SH-SY5Y (cell line): ENCODE data around the gene PRSS12.

Experiments used
- GATA2 ChIP-seq: IDR thresholded peaks from 2 replicates; pipeline ENCODE4 v1.6.1; 2011; ENCODE audit warnings: mild to moderate bottlenecking, low read depth, low read length
- GATA3 ChIP-seq: IDR thresholded peaks from 2 replicates; pipeline ENCODE4 v1.6.1; 2011; ENCODE audit warnings: low read depth, mild to moderate bottlenecking, low read length, moderate library complexity

- TF ChIP-seq GATA2: no peak
- TF ChIP-seq GATA3: no peak
Measured at GRCh38 chr4:118254368-118254767, 98.4 kb downstream of the PRSS12 start.
